HG03460 (cell line): ENCODE measurements around the gene POMZP3.
"Not testable (repeated sequence)": the region's sequence is repeated elsewhere in the genome, so short reads cannot be mapped to it uniquely, and the experiment has no call there.

Experiments
- ATAC-seq: cut with Tn5 transposase; IDR thresholded peaks from one replicate; pipeline ENCODE4 v1.9.1; 2021; ENCODE audit not compliant: unreplicated experiment

The POMZP3 gene

GRCh38 chr7:76588586-76588985, 38.5 kb downstream of the POMZP3 start:
- ATAC-seq, result not testable (repeated sequence)

GRCh38 chr7:76586585-76587315, 40.3 kb downstream of the POMZP3 start:
- not testable (repeated sequence) for ATAC-seq

- not testable (repeated sequence) for ATAC-seq
Observed at GRCh38 chr7:76583636-76584281, 43.3 kb downstream of the POMZP3 start.

GRCh38 chr7:76582848-76583631, 44.0 kb downstream of the POMZP3 start:
- ATAC-seq, result not testable (repeated sequence)

GRCh38 chr7:76575919-76576655, 51.0 kb downstream of the POMZP3 start:
- ATAC-seq, result not testable (repeated sequence)

- ATAC-seq, result not testable (repeated sequence)
Observed at GRCh38 chr7:76575431-76575830, 51.6 kb downstream of the POMZP3 start.

GRCh38 chr7:76572296-76572695, 54.8 kb downstream of the POMZP3 start:
- ATAC-seq, result not testable (repeated sequence)

- not testable (repeated sequence) for ATAC-seq
Observed at GRCh38 chr7:76570324-76570775, 56.7 kb downstream of the POMZP3 start.

GRCh38 chr7:76568742-76569141, 58.3 kb downstream of the POMZP3 start:
- not testable (repeated sequence) for ATAC-seq

GRCh38 chr7:76567753-76568152, 59.3 kb downstream of the POMZP3 start:
- not testable (repeated sequence) for ATAC-seq

GRCh38 chr7:76567311-76567710, 59.8 kb downstream of the POMZP3 start:
- ATAC-seq, result not testable (repeated sequence)

- ATAC-seq, result not testable (repeated sequence)
Observed at GRCh38 chr7:76565001-76565400, 62.1 kb downstream of the POMZP3 start.

GRCh38 chr7:76561342-76561741, 65.7 kb downstream of the POMZP3 start:
- not testable (repeated sequence) for ATAC-seq

GRCh38 chr7:76560157-76560556, 66.9 kb downstream of the POMZP3 start:
- not testable (repeated sequence) for ATAC-seq
